Amniotic stem cell (primary cell): ENCODE results near the gene FNDC3B.
"Not testable (repeated sequence)": the region's sequence is repeated elsewhere in the genome, so short reads cannot be mapped to it uniquely, and the experiment has no call there.

Source experiments
- DNase-seq: peaks from one replicate; lab custom pipeline; 2025; lab: John Stamatoyannopoulos, UW

Gene FNDC3B

GRCh38 chr3:172340583-172340982 is 301.2 kb downstream of the FNDC3B start:
- DNase-seq, result no peak

DNA sequence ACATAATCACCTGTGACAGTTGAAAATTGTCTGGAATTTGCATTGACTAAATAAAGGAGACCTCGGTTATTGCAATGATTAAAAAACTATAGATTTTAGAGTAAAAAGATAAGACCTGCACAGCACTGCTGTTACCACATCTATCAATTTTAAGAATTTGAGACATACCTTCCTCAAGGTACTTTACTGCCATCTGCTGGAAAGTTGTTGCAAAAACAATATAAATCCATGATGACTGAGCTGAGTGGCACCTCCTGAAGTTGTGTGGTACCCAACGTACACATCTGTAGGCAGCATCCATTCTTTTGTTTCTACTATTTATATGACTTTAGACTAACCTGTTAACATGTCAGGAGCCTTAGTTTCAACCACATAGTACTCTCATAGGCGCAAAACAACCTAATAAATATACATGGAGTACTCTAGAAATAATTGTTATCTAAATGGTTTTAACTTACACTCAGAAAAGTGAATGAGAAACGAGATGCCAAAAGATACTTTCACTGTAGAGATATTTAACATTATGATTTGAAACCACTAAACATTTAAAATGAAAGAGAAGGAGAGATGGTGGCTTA is 302.2 kb downstream of the FNDC3B start:
- DNase-seq, result no peak

DNA sequence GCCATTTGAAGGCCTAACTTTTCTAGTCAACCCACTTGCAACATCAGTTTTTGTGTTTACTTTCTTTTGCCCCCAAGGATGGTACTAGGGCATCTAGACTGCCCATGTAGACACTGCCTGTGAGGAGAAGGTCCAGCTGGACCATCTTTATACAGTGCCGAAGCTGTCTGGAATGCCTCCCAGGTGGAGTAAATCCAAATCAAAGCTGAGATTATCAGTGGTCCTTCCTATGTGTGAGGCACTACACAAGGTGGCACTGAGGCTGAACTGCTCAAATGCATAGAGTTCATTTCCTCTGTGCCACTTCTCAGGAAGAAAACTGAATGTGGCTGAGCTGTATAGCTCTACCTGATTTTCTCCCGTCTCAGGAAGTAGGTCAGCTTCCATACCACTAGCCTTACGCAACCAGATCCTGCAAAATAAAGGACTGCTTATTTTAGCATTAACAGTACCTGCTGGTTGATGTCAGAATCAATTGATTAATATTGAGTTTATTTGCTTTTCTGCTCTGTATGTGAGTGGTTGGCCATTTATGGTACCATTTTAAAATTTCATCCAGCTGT is 302.8 kb downstream of the FNDC3B start:
- no peak for DNase-seq

DNA sequence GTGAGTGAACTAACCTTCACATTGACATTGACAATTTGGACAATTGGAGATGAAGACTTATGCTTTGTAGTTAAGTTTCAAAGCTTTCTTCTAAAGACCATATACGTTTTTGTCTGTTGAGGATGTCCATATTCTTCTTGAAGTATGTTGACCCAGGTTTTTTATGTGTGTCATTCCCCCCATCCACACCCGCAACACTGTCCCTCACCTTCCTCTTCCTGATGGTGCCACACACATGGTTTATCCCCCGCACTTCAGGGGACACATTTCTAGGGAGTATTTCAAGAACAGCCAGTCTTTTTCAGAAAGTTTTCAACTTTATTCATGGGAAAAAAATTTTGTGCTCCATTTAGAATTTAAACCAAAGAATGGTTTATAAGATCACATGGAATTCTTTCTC is 303.7 kb downstream of the FNDC3B start:
- DNase-seq, result no peak

- no peak for DNase-seq
Measured at GRCh38 chr3:172343979-172344378, 304.6 kb downstream of the FNDC3B start.

GRCh38 chr3:172346161-172346560 is 306.8 kb downstream of the FNDC3B start:
- no peak for DNase-seq

GRCh38 chr3:172347895-172348679 is 308.7 kb downstream of the FNDC3B start:
- DNase-seq, result no peak

- DNase-seq, result no peak
Measured at GRCh38 chr3:172351895-172352466, 312.6 kb downstream of the FNDC3B start.

GRCh38 chr3:172352786-172353185 is 313.4 kb downstream of the FNDC3B start:
- no peak for DNase-seq

GRCh38 chr3:172354931-172355499 is 315.6 kb downstream of the FNDC3B start:
- DNase-seq, result no peak

DNA sequence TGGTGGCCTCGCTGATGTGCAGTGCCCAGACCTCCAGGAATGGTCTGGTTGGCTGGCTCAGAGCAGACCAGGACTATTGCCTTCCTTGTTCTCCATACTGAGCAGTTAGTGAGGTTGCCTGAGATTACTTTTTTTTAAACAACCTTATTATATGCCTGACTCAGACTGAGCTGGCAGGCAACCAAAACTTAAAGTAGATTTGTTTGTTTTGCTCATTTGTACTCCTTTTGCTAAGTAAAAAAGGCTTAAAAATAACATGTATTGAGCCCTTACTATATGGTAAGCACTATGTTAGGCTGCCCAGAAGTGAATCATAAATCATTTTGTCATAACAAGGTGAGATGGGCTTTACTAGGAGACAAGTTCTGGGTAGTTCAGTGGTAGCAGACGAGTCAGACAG is 316.5 kb downstream of the FNDC3B start:
- DNase-seq, result peak; percentile 38

DNA sequence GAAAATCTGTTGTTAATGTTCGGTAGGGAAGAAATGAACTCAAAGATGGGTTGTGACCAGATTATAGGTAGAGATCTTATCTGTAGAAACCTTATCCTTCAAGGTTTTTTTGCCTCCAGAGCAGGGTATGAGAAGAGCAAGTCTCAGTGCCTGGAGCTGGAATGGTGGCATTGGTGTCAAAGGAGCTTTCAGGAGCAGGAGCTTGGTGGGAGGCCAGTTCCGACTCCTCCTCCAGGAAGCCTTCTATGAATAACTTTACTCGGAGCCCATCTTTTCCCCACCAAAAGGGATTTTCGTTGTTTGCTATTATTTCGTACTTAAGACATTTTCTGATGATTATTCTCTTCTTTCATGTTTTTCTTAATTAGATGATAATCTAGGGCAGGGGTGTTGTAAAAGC is 317.0 kb downstream of the FNDC3B start:
- no peak for DNase-seq

DNA sequence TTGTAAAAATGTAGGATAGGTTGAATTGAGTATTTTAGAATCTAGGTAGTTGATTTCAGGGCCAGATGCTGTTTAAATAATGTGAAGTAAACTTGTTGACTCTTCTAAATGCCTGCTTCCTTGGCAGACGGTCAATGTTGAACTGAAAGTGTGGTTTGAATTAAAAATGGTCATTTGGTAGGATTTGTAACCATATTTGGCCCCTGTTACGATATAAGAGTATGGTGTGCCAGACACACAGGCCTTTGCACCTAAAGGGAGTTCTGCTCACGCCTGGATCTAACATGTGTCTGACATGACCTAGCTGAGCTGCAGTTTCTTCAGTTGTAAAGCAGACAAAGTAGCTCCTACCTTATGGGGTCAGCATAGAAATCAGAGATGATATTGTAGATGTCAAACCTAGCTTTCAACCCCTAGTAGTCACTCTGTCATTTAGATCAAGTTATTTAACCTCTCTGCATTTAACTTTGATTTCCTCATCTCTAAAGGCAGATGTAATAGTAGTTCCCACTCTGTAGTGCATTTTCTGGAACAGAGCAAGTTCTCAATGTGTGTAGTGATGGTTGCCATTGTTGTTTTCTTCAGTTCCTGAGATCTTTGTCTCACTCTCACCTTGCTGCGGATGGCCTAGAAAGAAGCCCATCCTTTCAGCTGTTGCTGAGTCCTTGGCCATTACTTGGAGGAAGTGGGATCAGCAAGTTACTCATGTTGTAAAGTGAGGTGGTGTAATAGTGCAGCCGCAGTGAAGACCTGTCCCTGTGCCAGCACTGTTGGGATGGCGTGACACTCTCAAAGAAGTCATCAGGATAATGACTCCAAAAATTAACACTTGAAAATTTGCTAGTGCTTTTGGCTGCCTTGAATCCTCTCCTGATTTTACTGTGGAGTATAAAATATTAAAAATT is 318.7 kb downstream of the FNDC3B start:
- DNase-seq, result no peak

- DNase-seq, result no peak
Measured at GRCh38 chr3:172359231-172359630, 319.9 kb downstream of the FNDC3B start.

GRCh38 chr3:172359996-172360395 is 320.6 kb downstream of the FNDC3B start:
- DNase-seq, result no peak

DNA sequence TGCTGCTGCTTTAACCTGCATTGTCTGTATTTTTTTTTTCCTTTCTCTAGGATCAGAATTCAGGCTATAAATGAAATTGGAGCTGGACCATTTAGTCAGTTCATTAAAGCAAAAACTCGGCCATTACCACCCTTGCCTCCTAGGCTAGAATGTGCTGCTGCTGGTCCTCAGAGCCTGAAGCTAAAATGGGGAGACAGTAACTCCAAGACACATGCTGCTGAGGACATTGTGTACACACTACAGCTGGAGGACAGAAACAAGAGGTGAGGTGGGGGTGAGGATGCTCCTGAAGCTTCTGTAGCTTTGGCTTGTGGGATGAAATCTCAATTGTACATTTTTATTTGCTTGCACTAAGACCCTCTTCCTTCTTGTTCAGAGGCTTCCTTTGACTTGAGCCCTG is 323.2 kb downstream of the FNDC3B start:
- no peak for DNase-seq

GRCh38 chr3:172364374-172365027 is 325.1 kb downstream of the FNDC3B start:
- no peak for DNase-seq

DNA sequence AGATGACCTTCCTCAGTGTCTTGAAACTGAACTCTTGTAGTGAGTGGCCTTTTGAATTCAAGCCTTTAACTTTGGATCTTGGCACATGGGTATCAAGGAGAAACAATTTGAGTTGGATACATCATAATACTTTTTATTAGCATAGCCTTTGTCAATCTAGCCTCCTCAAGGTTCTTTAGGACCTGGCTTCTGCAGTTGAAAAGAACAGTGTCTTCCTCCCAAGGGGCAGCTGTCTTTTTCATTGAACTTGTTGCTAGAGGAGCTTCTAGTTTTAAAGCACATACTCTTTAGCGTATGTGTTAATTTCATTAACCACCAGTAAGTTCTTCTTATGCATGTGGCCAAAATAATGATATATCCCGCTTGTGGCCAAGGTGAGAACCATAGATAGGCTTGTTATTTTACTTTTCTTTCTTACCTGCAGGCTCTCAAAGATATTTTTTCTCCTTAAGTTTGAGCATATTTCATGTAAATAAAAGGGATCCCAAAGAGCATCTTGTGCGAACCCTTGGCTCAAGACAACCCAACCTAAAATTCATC is 325.7 kb downstream of the FNDC3B start:
- DNase-seq, result no peak

- no peak for DNase-seq
Measured at GRCh38 chr3:172367205-172368105, 328.1 kb downstream of the FNDC3B start.

- DNase-seq, result not testable (repeated sequence)
Measured at GRCh38 chr3:172368556-172368955, 329.2 kb downstream of the FNDC3B start.
